Measurements from ENCODE around the gene DCST1.

Gene DCST1

DNA sequence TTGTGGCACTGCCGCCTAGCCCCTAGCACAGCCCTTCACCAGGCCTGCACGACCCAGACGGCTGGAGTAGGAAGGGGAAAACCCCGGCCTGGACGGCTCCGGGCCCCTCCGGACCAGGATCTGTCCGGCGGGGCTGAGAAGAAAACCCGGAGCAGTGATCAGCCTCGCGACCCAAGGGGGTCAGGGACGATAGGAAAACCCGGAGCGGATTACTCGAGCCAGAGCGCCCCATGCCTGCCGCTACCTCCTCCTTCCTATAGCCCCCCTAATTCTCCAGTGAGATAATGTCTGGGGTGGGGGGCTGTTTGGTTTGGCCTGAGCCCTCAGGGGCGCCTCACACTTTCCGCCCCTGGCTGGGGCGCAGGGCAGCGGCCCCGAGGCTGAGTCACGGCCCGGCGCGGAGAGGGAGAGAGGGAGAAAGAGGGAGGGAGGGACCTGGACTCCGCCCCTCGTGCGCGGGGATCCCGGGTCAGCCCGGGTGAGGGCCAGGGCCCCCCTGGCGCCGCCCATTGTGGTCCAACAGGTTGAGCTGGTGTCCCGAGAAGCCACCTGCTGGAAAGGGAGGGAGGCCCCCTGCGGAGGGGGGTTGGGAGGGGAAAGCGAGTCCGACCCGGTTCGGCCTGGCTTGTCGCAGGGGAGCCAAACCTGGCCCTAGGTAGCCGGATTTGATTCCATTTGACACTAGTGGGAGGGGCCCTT, 32.7 kb upstream of the DCST1 start:
- DNase-seq (ENCODE audit: low read depth in 2 of 2) = peak; percentile 59 to 71

DNA sequence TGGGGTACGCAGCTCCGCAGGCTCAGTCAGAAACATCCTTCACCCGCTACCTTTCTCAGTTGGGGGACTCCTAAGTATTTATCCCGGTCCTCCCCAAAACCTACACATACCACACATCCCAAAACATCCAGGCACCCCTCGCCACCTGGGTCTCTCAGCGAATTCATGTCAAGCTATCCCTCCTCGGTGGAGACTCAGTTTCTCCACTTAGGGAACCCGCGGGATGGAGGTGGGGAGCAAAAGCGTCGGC, 32.3 kb upstream of the DCST1 start:
- DNase-seq (ENCODE audit: low read depth in 2 of 2) = no peak

- DNase-seq (ENCODE audit: low read depth in 2 of 2) = peak; percentile 95 to 98
These were observed 31.8 kb upstream of the DCST1 start for GRCh38 chr1:155001675-155002463.

GRCh38 chr1:155002464-155003226, 31.0 kb upstream of the DCST1 start, which contains the start of gene ZBTB7B:
TSS of gene ZBTB7B (plus strand) at chr1:155002802. CDS start at chr1:155014661, 11,859 bp downstream.
- DNase-seq (ENCODE audit: low read depth in 2 of 2) = no peak

DNA sequence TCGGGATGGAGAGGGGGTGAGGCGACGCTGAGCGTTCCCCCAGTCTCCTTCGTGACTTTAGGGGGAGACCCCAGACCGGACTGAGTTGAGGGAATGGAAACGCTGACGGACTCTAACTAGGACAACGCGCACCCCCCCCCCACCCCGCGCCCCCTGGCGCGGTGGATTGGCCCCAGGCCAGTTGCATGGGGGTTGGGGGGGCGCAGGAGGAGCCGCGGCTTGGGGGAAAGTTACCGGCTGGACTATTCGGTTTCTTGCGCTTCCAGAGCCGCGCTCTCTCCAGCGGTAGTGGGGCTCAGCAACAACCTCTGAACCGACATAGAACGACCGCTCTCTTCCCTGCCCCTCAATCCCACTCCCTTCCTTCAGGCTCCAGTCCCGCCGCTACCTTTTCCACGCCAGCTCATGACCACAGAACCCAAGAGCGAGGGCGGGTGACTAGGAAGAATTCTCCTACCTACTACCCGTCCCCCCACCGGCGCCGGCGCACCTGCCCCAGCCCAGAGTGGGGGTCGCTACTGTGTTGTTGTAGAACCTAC, 30.3 kb upstream of the DCST1 start:
- no peak for DNase-seq (ENCODE audit: low read depth in 2 of 2)

GRCh38 chr1:155003766-155004351, 29.8 kb upstream of the DCST1 start:
- DNase-seq (ENCODE audit: low read depth in 2 of 2) = no peak

GRCh38 chr1:155004352-155005075, 29.1 kb upstream of the DCST1 start:
- DNase-seq (ENCODE audit: low read depth in 2 of 2) = no peak

DNA sequence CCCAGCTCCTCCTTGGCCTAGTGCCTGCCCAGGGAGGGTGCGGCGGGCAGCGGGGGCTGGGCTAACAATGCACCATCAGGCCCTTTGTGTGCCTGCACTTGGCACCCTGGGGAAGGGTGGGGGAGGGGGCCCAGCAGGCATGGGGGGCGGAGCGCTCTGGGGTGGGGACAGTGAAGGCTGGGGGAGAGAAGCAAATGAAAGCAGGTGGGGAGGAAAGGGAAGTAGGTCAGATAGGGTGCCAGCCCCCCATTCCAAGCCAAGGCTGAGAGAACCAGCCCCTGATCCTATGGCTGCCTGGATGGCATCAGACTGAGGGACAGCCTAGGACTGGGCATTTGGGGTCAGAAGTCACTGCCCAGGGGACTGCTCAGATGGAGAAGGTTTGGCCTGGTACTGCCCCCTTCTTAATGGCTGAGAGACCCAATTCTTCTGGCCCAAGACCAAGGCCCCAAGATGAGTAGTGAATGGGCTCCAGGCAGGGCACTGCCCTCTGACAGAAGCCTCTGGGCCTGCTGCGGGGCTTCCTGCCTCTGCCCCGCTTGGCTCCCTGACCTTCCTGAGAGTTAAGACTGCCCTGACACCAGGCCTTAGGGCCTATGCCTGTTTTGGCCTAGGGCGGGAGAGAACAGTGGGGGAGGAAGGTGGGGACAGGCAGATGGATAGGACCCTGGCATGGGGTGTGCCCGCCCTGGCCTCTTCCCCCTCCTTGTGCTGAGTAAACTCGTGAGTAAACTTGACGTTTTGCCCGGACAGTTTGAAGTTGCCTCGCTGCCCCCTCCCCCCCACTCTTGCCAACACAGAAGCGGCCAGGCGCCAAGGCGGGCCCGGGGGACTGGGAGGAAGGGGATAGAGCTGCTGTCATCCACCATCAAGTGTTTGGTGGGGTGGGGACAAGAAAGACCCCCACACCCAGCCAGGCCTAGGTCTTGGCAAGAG, 28.3 kb upstream of the DCST1 start:
- DNase-seq (ENCODE audit: low read depth in 2 of 2) = no peak

GRCh38 chr1:155006601-155007101, 27.0 kb upstream of the DCST1 start:
- DNase-seq (ENCODE audit: low read depth in 2 of 2) = no peak

DNA sequence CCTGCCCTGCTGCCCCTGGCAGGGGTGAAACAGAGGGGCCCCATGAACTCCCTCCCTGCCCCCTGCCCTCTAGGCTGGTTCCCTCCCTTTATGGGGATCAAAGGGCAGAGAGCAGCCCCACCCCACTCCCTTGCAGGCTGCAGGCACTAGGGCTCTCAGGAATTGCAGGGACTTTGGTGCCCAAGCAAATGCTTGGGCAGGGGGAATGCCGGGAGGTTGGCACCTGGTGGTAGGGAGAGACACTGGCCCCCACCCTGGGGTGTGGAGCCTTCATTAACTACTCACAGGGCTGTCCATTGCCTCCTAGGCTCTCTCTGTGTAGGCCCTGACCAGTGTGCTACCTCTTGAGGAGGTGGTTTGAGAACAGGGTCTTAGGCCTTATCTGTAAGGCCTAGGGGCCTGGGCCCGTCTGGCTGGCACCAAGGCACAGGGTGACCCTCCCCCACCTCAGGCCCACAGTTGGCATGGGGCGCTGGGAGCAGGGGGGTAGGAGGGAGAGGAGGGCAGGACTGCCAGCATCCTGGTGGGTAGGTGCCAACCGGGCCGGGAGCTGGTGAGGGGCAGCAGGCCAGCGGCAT, 26.3 kb upstream of the DCST1 start:
- no peak for DNase-seq (ENCODE audit: low read depth in 2 of 2)

- DNase-seq (ENCODE audit: low read depth in 2 of 2) = no peak
These were observed 25.3 kb upstream of the DCST1 start for GRCh38 chr1:155008015-155008941.

DNA sequence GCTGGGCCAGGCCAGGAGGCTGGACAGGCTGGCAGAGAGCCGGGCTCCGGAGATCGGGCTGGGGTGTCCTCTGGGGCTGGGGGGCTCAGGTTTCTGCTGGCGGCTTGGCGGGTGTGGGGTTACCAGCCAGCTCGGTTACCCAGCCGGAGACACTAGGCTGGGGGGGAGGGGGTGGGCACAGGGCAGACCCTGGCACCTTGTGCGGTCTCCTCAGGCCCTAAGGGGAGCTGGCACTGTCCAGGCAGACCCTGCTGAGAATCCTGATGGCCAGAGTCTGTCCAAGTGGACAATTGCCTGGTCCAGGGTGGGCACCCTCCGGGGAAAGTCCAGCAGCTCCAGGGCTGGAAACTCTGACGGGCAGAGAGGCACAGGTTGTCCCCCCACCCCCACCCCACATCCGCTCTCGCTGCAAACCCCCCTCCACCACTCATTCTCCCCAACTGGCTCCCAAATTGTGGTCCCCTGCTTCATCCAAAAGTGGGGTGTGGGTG, 24.4 kb upstream of the DCST1 start:
- no peak for DNase-seq (ENCODE audit: low read depth in 2 of 2)

DNA sequence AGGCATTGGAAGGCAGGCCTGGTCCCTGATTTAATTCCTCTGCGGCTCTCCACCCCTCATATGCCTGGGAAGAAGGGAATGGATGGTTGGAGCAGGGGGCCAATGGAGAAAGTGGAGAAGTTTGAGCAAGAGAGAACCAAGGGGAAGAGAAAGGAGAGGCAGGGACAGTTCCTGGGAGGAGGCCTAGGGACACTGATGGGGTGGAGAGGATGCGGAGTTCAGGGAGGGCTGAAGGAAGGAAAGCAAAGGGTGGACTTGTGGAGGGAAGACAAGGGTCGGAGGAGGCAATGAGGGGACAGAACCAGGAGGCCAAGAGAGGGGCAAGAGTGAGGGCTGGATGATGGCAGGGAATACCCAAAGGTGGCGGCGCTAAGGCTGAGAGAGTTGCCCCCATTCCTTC, 23.9 kb upstream of the DCST1 start:
- DNase-seq (ENCODE audit: low read depth in 2 of 2) = no peak

- no peak for DNase-seq (ENCODE audit: low read depth in 2 of 2)
These were observed 23.3 kb upstream of the DCST1 start for GRCh38 chr1:155010211-155010918.

DNA sequence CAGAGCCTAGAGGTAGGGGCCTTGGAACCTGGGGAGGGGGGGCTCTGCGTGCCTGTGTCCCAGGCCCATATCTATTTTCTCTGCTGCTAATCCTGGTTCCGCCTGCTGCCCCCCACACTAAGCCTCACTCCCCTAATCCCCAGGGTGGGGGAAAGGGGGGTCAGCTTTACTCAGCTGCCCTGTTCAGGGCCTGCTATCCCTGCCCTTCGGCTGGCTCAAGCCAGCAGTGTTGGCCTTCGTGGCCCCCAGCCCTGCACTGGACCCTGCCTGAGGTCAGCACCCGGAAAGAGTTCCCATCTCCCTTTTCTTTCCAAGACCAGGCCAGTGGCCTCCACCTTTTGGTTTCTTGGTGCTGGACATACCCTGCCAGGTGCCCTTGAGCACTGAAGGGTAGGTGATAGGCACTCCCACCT, 22.6 kb upstream of the DCST1 start:
- no peak for DNase-seq (ENCODE audit: low read depth in 2 of 2)

DNA sequence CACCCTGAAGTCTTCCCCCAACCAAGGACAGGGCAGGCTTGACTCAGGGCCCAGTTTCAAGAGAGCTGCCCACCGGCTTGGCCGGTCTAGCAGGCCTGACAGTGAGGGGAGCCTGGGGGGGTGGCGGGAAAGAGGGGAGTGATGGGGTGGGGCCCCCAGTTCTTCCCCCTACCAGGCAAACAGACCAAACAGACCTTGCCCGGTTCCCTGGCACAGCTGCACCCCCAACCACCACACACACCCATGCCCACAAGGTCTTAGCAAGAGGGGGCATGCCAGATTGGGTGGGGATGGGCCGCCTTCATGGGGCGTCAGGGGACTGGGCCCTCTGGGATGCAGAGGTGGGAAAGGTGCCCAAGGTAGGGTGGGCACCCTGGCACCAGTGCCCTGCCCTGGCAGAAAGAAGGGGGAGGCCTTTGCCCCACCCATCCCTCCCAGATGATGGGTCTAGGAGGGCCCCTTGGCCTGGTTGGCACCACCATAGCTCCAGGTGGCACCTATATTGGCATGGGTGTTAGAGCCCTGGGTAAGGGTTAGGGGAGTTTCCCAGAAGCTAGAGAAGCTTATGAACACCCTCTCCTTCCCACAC, 22.1 kb upstream of the DCST1 start:
- no peak for DNase-seq (ENCODE audit: low read depth in 2 of 2)

DNA sequence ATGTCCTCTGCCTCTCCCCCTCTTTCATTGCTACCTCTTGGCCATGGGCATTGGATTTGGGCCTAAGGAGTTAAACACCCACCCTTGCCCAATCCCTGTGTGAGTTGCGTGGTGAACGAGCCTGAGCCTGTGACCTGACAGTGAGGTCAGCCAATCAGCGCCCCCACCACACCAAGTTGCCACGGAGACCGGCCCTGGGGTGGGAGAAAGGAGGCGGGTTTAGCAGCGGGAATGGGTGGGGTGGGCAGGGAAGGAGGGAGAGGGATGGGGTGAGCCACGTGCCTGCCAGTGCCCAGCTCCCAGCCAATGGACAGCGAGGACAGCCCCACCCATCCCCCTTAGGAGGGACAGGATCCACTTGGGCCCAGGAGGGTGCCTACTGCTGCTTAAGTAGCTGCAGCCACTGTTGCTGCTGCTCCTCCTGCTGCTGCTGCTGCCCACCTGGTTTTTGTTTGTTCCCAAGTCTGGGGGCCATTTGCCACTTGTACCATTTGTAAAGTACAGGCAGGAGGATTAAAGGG, 21.5 kb upstream of the DCST1 start:
- DNase-seq (ENCODE audit: low read depth in 2 of 2) = no peak

Measured in stimulated activated CD8-positive, alpha-beta memory T cell treated with anti-CD3 and anti-CD28 coated beads, Interleukin-2, amount 100 ng/mL, for 1 hour (primary cell).